GM19043 (cell line): ENCODE data around the gene RNF148.
"Not testable (repeated sequence)": the region's sequence is repeated elsewhere in the genome, so short reads cannot be mapped to it uniquely, and the experiment has no call there.

Experiments used
- ATAC-seq: cut with Tn5 transposase; IDR thresholded peaks from one replicate; pipeline ENCODE4 v1.9.1; 2021; ENCODE audit warnings: low read depth; ENCODE audit not compliant: unreplicated experiment

The RNF148 gene

GRCh38 chr7:122692769-122693309 is 9.9 kb downstream of the RNF148 start:
- ATAC-seq: no peak

GRCh38 chr7:122691569-122692235 is 11.0 kb downstream of the RNF148 start:
- no peak for ATAC-seq

DNA sequence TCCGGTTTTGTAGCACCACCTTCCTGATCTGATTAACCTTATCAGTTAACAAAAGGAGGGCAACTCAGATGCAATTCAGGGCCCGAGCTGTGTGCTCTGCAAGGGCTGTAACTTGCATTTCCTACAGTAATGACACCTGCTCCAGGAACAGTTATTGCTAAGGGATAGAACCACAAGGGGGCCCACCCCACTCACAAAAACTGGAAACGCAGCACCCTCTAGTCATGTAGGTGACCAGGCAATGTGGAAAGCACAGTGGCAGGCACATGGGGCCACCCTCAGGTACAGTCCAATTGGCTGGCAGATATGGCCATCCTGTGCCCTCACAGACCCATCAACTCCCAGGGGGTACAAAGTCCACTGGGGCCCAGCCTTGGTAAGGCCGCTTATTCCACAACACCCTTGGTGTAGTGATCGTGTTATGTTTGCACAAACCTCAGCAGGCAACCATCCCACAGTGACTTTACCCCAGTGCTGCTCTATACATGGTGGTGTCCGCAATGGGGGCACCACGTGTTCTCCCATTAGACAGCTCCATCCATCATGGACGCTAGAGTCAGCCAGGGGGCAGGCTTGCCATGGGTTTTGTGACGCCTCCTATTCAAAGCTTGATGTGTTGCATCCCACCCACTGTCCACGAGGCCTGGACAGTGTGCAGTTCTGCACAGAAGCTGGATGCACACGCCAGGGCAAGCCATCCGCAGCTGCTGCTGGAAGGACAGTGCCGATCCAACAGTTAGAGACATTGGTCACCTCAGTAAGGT is 13.2 kb downstream of the RNF148 start:
- ATAC-seq: no peak

GRCh38 chr7:122688400-122688998 is 14.2 kb downstream of the RNF148 start:
- no peak for ATAC-seq

DNA sequence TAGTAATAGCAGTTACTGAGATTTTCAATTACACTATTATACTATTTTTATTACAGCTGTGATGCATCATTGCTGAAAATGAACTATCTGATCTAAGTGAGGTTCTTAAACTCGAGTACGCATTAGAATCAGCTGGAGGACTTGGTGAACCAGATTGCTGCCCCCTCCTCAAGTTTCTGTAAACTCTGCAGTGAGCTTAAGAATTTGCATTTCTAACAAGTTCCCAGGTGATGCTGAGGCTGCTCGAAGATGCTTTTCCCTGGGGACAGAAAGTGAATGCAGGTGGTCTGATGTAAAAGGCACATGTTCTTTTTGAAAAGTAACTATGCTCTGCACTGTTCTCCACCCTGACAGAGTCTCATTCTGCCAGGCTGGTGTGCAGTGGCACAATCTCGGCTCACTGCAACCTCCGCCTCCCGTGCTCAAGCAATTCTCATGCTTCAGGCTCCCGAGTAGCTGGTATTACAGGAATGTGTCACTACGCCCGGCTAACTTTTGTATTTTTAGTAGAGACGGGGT is 16.3 kb downstream of the RNF148 start:
- ATAC-seq: no peak

DNA sequence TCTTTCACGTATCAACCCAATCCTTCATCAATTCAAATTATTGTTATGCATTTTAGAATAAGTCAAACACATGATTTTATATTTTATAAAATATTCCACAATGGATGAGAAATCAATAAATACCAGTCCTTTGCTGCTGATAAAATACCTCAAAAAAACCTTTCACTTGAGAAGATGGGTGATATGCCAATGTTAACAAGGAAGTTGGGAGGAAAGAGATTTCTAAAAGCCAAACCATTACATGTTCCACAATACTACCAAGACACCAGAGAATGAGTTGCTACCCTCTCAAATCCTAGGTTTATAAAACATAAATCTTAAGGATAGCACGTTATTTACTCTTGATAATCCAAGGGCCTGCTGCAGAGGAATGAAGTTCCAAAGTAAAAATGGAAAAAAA is 18.2 kb downstream of the RNF148 start:
- ATAC-seq: no peak

DNA sequence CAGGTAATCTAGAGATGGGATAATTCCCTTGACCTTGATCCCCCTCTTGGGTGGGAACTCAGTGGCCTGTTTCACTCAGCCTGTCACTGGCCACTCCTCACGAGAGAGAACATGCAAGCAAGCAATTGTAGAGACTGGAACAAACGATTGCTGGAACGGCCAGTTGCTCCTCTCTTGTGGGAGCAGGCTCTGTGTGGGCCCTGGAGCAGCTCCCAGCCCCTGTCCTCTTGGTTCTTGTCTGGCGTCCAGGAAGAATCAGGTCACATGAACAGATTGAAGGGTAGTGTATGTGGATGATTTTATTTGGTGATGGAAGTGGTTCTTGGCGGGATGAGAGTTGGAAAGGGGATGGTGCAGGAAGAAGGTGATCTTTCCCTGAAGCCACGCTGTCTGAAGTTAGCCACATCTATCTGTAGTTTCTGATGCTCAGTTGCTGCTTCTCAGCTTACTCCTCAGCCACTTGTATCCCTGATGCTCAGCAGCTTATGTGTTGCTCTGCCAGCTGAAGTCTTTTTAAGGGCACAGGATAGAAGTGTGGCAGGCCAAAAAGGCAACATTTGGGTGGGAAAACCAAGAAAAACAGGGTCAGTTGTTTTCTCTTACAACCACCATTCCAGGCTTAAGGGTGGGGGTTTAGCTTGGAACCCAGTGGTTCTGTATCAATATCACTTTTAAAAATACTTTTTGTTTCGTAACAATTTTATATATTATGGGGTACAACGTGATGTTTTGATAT is 19.7 kb downstream of the RNF148 start:
- no peak for ATAC-seq

DNA sequence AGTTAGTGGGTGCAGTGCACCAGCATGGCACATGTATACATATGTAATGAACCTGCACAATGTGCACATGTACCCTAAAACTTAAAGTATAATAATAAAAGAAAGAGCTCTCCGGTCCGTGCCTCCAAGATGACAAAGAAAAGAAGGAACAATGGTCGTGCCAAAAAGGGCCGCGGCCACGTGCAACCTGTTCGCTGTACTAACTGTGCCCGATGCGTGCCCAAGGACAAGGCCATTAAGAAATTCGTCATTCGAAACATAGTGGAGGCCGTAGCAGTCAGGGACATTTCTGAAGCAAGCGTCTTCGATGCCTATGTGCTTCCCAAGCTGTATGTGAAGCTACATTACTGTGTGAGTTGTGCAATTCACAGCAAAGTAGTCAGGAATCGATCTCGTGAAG is 21.5 kb downstream of the RNF148 start:
- not testable (repeated sequence) for ATAC-seq

DNA sequence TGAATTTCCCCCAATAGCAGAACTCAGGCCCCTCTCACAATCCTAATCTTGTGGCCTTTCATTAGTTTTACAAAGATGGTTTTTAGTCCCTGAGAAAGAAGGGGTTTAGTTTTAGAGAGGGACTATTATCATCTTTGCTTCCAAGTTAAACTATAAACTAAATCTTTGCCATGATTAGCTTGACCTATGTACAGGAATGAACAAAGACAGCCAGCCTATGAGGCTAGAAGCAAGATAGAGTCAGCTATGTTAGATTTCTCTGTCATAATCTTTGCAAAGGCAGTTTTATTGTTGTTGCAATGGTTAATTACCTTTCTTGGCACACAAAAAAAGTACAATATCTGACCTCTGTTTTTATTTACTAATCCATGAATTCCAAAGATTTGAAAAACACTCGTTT is 22.9 kb downstream of the RNF148 start:
- no peak for ATAC-seq

DNA sequence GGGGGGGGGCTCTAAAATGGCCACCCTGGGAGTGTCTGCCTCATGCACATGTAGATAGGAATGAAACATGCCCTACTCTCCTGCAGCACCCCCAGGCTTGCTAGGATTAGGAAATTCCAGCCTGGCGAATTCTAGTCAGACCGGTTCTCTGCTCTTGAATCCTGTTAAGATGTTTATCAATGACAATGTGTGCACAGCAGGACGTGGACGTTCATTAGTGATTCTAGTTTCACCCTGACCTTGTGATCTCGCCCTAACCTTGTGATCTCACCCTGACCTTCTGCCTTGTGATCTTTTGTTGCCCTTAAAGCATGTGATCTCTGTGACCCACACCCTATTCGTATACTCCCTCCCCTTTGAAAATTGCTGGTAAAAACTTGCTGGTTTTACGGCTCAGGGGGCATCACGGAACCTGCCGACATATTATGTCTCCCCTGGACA is 23.4 kb downstream of the RNF148 start:
- not testable (repeated sequence) for ATAC-seq

- no peak for ATAC-seq
These were observed 25.6 kb downstream of the RNF148 start for GRCh38 chr7:122677149-122677548.

GRCh38 chr7:122676466-122676865 is 26.3 kb downstream of the RNF148 start:
- no peak for ATAC-seq

DNA sequence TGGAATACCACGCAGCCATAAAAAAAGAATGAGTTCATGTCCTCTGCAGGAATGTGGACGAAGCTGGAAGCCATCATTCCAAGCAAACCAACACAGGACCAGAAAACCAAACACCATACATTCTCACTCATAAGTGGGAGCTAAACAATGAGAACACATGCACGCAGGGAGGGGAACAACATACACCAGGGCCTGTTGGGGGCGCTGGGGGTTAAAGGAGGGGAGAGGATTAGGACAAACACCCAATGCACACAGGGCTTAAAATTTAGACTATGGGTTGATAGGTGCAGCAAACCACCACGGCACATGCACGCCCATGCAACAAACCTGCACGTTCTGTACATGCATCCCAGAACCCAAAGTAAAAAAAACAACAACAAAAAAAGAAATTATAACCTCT is 27.1 kb downstream of the RNF148 start:
- no peak for ATAC-seq

DNA sequence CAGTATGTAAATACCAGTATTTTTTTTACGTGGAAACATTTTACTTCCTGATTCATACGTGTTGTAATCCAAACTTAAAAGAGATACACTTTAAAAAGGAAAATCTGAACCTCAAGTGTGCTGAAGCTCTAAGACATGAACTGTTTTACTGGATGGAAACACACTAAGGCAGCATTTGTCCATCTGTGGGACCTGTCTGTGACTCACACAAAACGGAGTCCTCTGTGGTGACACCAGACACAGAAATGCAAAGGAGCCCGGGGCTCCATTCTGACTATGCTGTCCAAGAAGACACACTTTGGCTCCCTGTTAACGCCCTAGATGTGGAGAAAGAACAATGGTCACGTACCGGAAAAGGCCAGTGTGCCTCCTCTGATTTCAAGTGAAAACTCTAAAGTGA is 27.7 kb downstream of the RNF148 start:
- no peak for ATAC-seq

DNA sequence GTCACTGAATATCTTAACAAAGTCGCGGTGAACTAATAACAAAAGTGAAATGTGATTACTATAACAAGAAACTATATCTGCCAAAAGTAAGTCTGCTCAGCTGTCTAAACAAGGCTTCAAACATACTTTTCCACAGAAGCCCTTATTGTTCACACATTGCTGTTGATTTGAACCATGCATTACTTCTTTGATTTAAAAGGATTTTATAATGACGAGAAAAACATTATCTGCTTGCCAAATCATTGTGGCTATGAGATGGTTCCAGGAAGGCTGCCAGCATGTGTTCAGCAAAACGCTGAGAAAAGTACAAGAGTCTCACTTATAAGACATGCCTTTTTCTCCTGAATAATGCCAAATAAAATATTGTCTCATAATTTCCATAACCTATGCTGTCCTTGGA is 28.2 kb downstream of the RNF148 start:
- ATAC-seq: no peak

GRCh38 chr7:122673951-122674350 is 28.8 kb downstream of the RNF148 start:
- ATAC-seq: no peak

GRCh38 chr7:122672536-122672935 is 30.2 kb downstream of the RNF148 start:
- no peak for ATAC-seq

DNA sequence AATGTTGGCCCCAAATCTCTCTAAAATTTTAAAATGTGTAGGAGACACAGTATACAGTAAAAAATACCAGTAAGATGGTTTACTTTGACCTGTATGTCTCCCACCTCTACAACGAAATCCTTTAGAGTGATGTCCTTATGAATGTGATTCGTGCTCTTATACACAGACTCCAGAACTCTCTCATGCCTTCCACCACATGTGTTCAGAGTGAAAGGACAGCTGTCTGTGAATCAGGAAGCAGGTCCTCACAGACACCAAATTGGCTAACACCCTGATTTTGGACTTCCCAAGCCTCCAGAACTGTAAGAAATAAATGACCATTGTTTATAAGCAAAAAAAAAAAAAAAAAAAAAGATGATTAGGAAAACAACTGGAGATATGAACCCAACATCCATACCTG is 39.0 kb downstream of the RNF148 start:
- ATAC-seq: no peak

DNA sequence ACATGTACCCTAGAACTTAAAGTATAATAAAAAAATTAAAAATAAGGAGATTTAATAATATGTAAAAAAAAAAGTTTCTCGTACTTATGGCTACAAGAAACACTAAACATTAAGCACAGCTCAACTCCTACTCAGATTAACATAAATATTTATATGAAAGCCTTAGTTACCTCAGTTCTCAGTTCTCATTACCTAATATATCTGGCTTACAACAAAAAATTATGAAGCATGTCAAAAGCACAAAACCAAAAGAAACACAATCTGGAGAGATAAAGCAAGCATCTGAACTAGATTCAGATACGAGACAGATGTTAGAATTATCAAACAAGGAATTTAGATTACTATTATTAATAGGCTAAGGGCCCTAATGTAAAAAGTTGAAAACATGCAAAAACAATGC is 43.9 kb downstream of the RNF148 start:
- ATAC-seq: no peak

DNA sequence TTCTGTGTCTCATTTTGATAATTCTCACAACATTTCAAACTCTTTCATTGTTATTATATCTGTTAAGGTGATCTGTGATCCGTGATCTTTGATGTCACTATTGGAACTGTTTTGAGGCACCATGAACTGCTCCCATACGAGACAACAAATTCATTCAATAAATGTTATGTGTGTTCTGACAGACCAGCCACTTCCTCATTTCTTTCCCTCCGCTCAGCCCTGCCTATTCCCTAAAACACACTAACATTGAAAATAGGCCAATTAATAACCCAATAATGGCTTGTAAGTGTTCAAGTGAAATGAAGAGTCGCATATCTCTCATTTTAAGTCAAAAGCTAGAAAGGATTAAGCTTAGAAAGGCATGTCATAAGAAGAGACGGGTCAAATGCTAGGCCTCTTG is 49.0 kb downstream of the RNF148 start:
- ATAC-seq: no peak

DNA sequence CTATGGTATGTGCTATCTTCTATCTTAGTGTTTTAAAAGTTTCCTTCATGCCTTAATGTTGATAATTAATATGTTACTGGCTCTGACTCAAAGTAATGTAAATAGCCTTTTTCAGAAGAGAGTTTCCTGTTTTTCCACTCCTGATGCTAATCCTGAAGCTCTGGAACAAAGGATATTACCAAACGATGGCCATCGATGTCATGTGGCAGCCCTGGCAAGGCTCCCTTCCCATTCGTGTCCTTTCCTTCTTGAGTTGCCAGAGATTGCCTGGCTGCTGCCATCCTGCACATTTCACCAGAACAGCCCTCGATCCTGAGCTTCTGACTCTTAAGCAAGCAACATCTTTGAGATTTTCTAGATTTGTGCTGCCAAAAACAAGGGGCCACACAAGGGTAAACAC is 49.8 kb downstream of the RNF148 start:
- ATAC-seq: no peak
